H54 (cell line): ENCODE results near the gene POU2F1.

Source experiments
- DNase-seq: peaks from one replicate; pipeline ENCODE4 v3.0.0; 2011; ENCODE audit warnings: low spot score, mixed read lengths; ENCODE audit not compliant: insufficient read length
- FAIRE-seq: peaks from 3 replicates; lab custom pipeline; 2011; peaks lifted over from hg19 to GRCh38; lab: Jason Lieb, UNC
- POLR2A ChIP-seq: IDR thresholded peaks from 2 replicates; pipeline ENCODE4 v1.6.1; 2011; ENCODE audit warnings: low read depth, mild to moderate bottlenecking, low read length

POU2F1 gene

DNA sequence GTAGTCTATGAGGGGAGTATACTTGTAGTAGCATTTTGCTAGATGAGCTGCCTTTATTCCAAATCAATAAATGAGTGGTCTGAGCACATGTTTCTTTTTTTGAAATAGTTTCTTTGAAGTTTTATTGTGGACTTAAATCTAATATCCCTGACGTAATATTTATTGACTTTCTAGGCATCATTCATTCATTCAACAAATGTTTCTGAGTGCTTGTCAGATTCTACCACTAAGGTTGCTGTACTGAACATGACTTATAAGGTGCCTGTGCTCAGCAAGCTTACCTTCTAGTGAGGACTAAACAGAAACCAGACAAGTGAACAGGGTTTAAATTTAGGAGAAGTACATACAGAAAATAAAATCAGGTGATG is 68.4 kb downstream of the POU2F1 start:
- no peak for TF ChIP-seq POLR2A
- no peak for DNase-seq
- FAIRE-seq, result no peak

DNA sequence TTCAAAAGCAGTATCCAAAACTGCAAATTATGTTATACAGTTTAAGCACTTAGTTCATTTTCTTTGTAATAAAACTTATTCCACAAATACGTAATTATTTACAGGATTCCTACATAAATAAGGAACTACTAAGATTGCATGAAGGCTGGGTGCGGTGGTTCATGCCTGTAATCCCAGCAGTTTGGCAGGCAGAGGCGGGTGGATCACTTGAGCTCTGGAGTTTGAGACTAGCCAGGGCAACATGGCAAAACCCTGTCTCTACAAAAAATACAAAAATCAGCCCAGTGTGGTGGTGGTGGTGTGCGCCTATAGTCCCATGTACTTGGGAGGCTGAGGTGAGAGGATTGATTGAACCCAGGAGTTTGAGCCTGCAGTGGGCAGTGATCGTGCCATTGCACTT is 69.3 kb downstream of the POU2F1 start:
- DNase-seq, result no peak
- no peak for TF ChIP-seq POLR2A
- no peak for FAIRE-seq

GRCh38 chr1:167291539-167292185 is 71.0 kb downstream of the POU2F1 start:
- DNase-seq, result no peak
- TF ChIP-seq POLR2A, result no peak
- FAIRE-seq, result peak; percentile 38

DNA sequence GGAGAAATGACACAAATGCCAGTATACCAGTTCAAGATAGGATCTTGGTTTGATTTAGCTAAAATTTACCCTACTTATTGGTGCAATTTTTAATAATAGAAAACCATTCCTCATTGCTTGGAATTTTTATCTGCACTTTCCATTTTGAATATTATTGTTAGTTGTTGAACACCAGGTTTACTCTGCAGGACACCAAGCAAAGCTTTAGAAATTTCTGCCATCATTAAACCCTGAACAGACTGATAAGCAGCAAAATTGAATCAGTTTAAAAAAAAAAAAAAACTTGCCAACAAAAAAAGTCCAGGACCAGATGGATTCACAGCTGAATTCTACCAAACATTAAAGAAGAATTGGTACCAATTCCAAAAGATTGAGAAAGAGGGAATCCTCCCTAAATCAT is 71.5 kb downstream of the POU2F1 start:
- DNase-seq (no peak), FAIRE-seq (no peak)
- no peak for TF ChIP-seq POLR2A

DNA sequence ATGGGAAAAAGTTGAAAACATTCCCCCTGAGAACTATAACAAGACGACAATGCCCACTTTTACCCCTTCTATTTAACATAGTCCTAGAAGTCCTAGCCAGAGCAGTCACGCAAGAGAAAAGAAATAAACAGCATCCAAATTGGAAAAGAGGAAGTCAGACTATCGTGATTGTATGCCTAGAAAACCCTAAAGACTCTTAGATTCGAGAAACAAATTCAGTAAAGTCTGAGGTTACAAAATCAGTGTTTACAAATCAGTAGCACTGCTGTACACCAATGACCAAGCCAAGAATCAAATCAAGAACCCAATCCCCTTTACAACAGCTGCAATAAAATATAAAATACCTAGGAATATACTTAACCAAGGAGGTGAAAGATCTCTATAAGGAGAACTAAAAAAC is 72.4 kb downstream of the POU2F1 start:
- DNase-seq, result no peak
- no peak for TF ChIP-seq POLR2A
- no peak for FAIRE-seq

GRCh38 chr1:167294528-167294927 is 73.8 kb downstream of the POU2F1 start:
- DNase-seq (no peak), FAIRE-seq (no peak)
- no peak for TF ChIP-seq POLR2A

DNA sequence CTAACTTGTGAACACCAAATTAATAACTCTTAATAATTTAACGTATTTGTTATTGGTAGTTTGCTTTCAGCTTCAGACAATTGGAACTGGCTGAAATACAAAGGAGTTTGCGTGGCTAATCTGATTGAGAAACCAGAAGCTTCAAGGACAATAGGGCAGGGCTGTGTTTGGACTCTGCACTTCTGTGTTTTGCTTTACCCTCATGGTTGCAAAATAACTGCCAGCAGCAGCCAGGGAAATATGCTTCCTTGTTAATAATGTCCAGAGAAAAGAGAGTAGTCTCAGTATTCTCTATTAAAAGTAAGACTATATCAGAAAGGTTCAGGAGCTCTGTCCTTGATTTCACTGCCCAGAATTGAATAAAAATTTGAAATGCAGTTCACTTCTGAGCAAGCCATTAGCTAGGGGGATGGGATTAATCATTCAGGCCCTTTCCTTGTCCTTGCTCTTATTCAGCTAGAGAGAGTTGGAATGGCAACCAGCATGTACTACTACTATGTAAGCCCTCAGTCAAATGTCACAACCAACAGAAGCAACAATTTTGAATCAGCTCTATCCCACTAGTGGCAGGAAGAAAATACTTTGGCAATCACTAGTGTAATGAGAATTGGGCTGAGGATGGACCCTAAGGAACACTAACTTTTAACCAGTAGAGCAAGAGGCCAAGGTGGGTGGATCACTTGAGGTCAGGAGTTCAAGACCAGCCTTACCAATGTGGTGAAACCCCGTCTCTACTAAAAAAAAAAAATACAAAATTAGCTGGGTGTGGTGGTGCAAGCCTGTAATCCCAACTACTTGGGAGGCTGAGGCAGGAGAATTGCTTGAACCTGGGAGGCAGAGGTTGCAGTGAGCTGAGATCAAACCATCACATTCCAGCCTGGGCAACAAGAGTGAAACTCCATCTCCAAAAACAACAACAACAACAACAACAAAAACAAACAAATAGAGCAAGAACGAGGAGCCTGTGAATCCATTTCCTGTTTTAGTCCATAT is 76.8 kb downstream of the POU2F1 start:
- FAIRE-seq (no peak), DNase-seq (no peak)
- no peak for TF ChIP-seq POLR2A

- TF ChIP-seq POLR2A, result no peak
- DNase-seq (no peak), FAIRE-seq (no peak)
Observed at GRCh38 chr1:167298325-167298724, 77.6 kb downstream of the POU2F1 start.

DNA sequence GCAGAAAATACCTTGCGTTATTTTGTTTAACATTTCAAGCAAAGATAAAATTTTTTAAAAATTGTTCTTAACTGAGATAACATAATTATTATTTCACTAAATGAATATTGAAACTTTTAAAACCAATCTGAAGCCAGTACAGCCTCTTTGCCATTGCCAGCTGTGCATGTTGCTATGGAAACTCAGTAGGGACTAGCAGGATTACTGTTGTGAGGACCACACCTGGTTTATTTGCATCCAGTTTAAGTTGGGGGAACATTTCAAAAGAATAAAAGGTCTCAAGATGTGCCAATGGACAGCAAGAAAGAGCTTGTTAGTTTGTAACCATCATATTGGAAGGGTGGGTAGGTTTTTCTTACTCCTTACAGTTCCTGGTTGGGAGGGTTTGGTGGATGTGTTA is 80.7 kb downstream of the POU2F1 start:
- no peak for TF ChIP-seq POLR2A
- DNase-seq (no peak), FAIRE-seq (no peak)

GRCh38 chr1:167304165-167304564 is 83.5 kb downstream of the POU2F1 start:
- TF ChIP-seq POLR2A, result no peak
- FAIRE-seq (no peak), DNase-seq (no peak)

- TF ChIP-seq POLR2A, result no peak
- FAIRE-seq, result no peak
- no peak for DNase-seq
Observed at GRCh38 chr1:167305059-167305705, 84.5 kb downstream of the POU2F1 start.

DNA sequence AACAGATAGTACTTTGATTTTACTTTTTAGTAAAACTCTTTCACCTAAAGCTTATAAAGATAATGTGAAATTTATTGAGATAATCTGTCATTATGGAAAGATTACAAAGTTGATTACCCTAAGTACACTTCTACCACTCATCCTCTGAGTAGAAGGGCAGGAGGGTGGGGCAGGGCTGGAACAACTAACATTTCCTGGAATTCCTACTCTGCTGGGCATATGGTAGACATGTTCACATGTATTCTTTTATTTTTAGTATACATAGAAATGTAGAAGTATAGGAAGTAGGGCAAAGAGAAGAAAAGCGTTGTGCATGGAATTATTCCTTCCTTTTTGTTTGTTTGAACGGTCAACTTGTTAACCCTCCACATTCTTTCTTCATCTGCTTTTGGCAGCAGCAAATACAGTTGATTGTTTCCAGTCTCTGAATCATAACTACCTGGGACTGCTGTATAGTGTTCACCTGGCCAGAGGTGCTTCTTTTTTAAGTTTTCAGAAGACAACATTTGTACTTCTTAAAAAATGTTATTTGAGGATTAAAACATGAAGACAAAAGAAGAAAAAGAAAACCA is 85.1 kb downstream of the POU2F1 start:
- TF ChIP-seq POLR2A, result no peak
- DNase-seq (no peak), FAIRE-seq (no peak)

DNA sequence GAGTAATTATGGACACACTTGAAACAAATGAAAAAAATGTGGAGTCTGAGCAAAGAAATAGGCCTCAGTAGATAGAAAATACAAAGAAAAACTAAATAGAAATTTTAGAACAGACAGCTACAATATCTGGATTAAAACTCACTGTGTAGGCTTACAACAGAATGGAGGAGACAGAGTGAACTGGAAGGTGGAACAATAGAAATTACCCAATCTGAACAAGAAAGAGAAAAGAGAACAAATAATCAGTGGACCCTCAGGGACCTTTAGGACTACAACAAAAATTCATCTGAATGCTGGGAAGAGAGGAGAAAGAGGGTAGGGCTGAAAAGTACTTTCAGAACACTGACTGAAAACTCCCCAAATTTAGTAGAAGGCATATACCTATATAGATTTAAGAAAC is 90.0 kb downstream of the POU2F1 start:
- no peak for DNase-seq
- no peak for TF ChIP-seq POLR2A
- FAIRE-seq, result peak; percentile 20

- no peak for FAIRE-seq
- no peak for DNase-seq
- no peak for TF ChIP-seq POLR2A
Observed at GRCh38 chr1:167312871-167313270, 92.2 kb downstream of the POU2F1 start.
